ENCODE data around the gene SIX3.

GRCh38 chr2:44940049-44940494 is 1.4 kb upstream of the SIX3 start:
- no peak for TF ChIP-seq EZH2 (IDR thresholded peaks at IDR 0.05; ENCODE audit: borderline replicate concordance, low read depth, low read length, poor library complexity, severe bottlenecking)
- no peak for TF ChIP-seq CTCF (conservative IDR thresholded peaks at IDR 0.05; ENCODE audit: low read depth, low read length)

Measured in A673 (cell line).